ENCODE data around the gene SETBP1.

- TF ChIP-seq CTCF (IDR thresholded peaks at IDR 0.05; ENCODE audit: low read length) (no peak), EZH2 (IDR thresholded peaks at IDR 0.05; ENCODE audit: borderline replicate concordance, low read length) (no peak)
These were observed 101.9 kb downstream of the SETBP1 start for GRCh38 chr18:44782617-44783016.
